ENCODE measurements around the gene ZNF555.
"Not testable (repeated sequence)": the region's sequence is repeated elsewhere in the genome, so short reads cannot be mapped to it uniquely, and the experiment has no call there.

DNA sequence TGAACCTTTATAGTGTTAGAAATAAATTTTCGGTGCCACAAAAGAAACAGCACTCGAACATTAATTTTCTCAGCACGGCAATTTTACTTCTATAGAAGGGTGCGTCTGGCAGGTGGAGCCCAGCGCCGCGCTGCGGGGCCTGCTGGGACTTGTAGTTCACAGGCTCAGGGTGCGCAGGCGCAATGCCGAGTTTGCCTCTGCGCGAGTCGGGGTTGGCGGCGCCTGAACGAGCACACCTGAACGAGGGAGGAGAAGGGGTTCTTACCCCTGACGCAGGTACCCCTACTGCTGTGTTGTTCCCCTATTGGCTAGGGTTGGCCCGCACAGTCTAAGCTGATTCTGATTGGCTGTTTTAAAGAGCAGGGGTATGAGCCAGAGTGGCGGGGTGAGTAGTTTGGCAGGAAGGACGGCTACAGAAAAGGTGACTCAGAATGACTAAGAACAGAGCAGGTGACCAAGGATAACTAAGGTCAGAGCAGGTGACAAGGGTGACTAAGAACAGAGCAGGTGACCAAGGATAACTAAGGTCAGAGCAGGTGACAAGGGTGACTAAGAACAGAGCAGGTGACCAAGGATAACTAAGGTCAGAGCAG, 23.9 kb upstream of the ZNF555 start:
- TF ChIP-seq ARNT (IDR thresholded peaks at IDR 0.05); ELF4 (IDR thresholded peaks at IDR 0.05); FOXA1 (IDR thresholded peaks at IDR 0.05); SP1 (IDR thresholded peaks at IDR 0.05); BHLHE40 (IDR thresholded peaks at IDR 0.05; ENCODE audit: borderline replicate concordance); NFRKB (IDR thresholded peaks at IDR 0.05); HDGF (IDR thresholded peaks at IDR 0.05; ENCODE audit: borderline replicate concordance); FOXK2 (IDR thresholded peaks at IDR 0.05); FOXM1 (IDR thresholded peaks at IDR 0.05; ENCODE audit: borderline replicate concordance); L3MBTL2 (conservative IDR thresholded peaks at IDR 0.05); SUZ12 (IDR thresholded peaks at IDR 0.05); LEF1 (IDR thresholded peaks at IDR 0.05; ENCODE audit: borderline replicate concordance); ZNF384 (IDR thresholded peaks at IDR 0.05): not testable (repeated sequence)

Measured in HEK293T (cell line).